ENCODE data around the gene NOC2L.

Gene NOC2L

DNA sequence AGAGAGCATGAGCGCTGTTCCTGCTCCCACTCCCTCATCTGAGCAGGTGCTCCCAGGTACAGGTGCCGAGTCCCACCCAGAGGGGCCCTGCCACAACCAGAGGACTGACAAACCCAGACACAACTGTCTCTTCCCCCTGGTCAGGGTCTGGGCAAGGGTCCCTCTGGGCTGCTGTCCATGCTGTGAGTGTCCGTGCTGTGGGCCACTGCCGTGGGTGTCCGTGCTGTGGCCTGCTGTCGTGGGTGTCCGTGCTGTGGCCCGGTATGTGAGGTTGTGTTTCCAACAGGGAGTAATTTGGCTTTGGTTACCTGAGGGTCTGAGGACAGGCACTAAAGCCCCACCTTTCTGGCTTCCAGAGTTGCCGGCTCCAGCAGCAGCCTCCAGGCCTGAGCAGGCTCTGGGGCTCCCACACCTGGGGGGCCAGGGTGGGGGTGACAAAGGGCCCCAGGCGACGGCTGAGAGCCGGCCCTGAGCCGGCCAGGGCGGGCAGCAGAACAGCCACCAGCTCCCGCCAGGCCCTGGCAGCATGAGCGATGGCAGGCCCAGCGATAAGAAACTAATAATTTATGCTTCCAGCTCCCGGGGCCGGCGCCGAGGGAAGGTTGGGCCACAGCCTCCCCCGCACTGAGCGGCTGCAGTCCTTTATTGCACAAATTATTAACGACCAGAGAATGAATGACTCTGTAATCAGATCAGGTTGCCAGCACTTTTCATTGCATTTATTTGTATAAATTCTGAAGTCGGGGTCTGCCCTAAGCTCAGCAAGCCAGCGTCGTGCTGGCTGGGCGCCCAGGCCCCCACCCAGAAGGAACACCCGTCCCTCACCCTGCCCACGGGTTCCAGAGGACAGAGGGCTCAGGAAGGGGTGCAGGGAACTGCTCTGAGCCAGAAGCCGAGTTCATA is 42.6 kb downstream of the NOC2L start:
- no peak for DNase-seq (ENCODE audit: low read depth in 1 of 2, low spot score in 1 of 2)

DNA sequence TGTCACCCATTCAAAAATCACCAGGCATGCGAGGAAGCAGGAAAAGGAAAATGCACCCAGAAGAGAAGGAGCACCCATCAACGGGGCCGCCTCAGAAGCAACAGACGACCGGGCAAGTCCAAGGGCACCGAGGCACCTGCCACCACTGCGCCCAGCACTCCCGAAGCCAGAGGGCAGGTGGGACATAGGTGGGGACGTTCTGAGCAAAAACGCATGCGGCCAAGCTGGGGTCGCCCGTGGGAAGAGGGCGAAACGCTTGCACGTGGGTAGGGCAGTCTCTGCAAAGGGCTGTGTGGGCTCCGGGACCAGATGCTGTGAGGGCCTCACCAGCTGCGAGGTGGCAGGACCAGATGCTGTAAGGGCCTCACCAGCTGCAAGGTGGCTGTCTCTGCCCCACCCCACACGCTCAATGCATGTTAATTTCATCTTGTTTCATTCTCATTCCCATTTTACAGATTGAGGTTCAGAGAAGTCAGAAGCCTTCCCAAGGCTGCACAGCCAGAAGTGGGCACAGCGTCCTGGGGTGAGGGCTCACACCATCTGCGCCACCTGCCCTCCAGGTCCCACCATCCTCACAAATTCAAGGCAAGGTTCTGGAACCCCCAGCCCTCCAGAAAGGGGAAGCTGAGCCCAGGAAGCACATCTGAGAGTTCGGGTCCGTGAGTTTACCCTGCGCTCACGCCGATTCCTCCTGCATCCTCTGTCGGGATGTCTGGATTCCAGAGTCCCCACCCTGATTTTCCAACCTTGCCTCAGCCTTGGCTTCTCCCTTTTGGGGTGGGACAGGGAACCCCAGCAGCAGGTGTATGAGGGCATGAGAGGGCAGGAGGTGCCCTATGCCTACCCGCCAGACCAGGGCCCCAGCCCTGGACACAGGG is 43.5 kb downstream of the NOC2L start:
- DNase-seq (ENCODE audit: low read depth in 1 of 2, low spot score in 1 of 2): no peak

DNA sequence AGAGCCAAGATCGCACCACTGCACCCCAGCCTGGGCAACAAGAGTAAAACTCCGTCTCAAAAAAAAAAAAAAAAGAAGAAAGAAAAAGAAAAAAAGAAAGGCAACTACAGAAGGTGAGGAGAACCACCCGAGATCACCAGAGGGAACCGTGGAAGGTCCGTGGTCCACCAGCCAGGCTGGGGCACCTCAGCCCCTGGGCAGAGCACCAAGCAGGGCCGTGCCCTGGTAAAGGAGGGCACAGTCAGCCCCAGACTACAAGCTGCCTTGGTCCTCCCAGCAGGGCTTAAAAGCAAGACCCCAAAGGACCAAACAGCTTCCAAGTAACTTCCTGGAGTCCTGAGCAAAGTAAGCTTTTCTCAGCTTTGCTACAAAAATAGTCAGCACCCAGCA is 44.2 kb downstream of the NOC2L start:
- no peak for DNase-seq (ENCODE audit: low read depth in 1 of 2, low spot score in 1 of 2)

DNA sequence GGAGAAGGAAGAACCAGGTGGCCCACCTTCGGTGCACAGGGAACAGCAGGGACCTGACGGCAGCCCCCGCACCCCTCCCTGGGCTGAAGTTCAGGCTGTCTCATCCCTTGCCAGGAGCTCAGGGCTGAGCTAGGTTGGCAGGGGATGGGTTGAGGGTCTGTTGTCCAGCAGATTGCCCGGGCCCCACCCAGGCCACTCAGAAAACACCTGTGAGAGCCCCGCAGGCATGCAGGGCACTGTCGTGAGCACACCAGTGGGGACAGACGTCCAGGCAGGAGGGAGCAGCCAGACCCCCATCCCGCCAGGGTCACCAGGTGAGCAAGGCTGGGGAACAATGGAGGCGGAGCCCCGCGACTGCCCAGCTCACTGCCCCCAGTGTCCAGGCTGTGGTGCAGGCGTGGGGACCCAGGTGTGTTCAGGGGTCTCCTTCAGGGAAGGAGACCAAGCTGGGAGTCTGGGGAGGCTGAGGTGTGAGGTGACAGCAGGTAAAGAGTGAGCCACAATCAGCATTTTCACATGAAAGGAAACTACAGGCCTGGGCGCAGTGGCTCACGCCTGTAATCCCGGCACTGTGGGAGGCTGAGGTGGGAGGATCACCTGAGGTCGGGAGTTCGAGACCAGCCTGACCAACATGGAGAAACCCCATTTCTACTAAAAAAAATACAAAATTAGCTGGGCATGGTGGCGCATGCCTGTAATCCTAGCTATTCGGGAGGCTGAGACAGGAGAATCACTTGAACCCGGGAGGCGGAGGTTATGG is 44.7 kb downstream of the NOC2L start:
- DNase-seq (ENCODE audit: low read depth in 1 of 2, low spot score in 1 of 2): no peak

DNA sequence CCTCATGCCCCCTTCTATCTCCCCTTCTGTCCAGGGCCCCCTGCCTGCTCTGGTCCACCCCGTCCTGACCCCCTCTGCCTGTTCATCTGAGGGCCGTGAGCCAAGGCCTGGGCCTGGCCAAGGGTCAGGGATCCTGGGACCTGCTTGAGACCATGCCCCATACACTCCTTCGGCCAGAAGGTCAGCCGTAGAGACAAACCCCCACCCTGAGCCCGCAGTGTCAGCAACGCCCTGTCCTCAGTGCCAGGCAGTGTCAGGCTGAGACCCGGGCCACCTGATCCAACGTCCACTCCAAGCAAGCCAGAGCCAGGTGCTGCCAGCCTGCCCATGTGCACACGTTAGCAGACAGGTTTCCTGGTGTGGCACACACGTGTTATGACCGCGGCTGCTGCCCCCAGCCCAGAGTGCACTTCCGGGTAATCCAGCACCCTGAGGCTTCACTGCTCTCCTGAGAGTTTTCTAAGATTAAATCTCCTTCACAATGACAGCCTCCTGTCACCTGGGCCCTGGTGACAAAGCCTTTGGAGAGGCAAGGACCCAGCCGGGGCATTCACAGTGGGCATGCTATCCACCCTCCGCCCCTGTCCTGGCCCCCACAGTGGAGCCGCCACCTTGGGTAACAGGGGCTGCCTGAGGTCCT is 45.4 kb downstream of the NOC2L start:
- no peak for DNase-seq (ENCODE audit: low read depth in 1 of 2, low spot score in 1 of 2)

DNA sequence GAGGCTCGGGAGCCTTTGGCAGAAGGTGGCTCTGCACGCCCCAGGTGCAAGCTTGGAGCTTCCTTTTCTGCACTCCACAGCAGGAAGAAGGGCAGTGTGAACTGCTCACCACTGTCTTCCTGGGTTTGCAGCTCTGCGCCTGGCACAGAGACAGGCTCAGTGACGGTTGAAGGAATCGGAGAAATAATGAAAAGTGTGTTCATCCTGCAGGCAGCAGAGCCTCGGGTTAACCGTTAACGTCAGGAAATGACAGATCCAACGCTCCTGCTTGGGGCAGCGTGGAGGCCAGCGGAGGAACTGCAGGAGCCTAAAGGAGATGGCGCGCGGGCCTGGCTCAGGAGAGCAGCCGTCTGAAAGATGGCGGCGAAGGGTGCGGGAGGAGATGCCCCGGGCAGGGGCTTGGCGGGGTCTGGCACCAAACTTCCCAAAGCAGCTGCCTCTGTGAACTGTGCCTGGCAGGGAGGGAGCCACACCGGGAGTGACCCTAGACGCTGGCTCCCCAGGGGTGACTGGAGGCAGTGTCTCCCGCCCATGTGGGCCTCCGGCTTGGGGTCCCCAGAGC is 46.2 kb downstream of the NOC2L start:
- no peak for DNase-seq (ENCODE audit: low read depth in 1 of 2, low spot score in 1 of 2)

DNA sequence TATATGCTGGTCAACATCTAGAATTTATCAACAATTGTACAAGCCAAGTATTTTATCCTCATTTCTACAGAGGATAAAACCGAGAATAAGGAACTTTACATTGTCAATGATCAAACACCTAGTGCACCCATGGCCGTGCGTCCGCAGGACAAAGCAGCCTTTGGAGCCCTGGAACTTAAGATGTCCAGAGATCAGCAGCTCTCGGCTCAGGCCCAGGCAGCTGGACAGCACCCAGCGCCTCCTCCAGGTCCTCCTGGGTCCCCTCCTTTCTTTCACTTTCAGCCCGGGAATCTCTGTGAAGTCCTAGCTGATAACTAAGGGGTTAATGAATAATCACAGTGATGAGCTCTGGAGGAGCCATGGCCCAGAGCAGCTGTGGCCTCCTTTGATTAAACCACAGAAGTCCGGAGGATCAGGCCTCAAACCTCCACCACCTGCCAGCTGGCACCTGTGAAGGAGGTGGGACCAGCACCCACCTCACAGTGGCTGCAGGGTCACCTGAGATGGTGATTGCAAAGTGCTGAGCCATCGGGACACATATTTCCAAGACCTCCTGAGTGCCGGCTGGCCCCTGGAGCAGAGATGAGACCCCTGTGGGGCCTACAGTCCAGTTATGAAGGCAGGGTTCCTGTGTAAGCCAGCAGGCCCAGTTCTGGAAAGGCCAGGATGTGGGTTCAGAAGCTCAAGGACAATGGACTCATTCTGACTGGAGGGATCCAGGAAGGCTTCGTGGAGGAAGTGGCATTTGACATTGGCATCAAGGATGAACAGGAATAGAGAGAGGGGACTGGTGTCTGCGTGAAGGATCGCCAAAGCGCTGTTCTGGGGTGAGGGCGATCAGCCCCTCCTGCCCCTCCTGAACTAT is 46.9 kb downstream of the NOC2L start:
- no peak for DNase-seq (ENCODE audit: low read depth in 1 of 2, low spot score in 1 of 2)

DNA sequence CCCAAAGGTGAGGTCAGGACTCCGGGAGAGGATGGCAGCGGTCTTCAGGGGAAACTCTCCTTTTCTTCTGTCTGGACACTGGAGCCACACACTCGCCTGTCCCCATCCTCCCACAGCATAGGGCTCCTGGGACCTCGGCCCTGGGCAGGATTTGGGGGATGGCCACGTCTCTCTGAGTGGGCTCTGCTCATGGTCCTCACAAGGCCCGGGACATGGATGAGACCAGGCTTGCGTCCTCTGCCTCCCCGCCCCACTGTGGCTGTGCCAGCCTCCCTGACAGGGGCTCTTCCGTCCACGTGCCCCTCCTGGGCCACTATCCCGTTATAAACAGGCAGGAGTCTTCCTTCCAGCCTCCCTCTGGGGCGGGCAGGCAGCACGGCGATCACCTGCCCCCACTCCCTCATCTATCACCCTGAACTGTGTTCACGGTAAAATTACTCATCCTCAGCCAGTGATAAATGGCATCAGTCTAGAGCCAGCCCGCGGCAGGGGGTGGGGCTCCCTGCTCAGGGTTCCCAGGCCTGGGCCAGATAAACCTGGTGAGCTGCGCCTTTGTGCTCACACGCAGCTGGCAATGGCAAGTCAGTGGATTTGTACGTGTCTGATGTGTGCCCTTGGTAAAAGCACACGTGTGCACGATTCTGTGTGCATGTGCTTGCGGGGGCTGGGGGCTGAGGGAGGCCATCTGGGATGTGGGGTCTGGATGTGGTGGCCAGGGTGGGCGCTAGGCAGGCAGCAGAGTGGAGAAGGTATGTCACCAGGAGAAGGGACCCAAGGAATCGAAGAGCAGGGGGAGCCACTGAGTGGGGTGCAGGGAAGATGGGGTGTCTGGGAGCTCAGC is 48.0 kb downstream of the NOC2L start:
- no peak for DNase-seq (ENCODE audit: low read depth in 1 of 2, low spot score in 1 of 2)

DNA sequence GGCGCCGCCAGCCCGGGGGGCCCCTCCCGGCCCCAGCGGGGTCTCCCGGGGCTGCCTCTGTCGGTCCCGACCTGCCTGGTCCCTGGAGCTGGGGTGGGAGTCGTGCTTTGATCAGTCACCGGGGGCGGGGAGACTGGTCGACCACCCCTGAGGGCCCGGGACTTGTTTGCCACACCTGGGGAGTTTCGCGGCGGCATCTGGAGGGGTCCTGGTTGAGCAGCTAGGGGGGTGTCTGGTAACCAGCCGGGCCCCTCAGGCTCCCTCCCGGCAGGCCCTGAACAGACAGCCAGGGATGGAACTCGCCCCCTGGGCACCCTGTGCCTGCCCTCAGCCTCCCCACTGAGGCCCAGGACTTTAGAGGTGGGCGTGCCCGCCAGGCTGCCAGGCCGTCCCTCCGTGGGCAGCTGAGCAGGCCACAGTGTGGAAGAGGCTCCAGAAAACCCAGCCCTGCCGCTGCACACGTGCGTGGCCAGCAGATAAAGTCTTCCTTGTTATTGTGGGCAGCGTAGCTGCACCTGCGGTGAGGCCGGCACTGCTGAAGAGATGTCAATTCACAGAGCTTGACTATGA is 48.7 kb downstream of the NOC2L start:
- DNase-seq (ENCODE audit: low read depth in 1 of 2, low spot score in 1 of 2): no peak

DNA sequence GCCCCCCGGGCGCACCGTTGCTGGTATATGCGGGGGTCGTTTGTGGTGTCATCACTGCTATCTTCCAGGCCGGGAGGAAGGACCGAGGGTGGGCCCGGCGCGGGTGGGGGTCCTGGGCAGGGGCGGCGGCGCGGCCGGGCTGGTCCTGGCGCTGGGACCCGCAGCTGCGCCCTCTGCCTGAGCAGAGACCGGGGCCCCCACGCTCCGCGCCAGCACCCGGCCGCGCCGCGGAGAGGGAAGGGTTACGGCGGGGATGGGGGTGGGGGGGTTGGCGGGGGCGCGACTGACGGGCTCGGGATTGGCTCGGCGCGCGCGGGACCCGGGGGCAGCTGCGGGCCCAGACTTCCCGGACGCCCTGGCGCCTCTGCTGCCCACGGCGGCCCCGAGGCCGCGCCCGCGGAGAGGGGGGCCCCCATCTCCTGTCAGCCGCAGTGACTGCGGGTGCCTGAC is 49.2 kb downstream of the NOC2L start:
- no peak for DNase-seq (ENCODE audit: low read depth in 1 of 2, low spot score in 1 of 2)

DNA sequence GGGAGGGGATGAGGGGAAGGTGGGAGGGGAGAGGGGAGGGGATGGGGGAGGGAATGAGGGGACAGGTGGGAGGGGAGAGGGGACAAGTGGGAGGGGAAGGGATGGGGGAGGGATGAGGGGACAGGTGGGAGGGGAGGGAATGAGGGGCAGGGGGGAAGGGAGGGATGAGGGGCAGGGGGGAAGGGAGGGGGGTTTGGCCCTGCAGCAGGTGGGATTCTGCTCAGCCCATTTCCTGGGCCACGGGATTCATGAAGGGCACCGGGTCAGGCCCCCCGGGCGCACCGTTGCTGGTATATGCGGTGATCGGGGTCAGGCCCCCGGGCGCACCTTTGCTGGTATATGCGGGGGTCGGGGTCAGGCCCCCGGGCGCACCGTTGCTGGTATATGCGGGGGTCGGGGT is 50.4 kb downstream of the NOC2L start:
- no peak for DNase-seq (ENCODE audit: low read depth in 1 of 2, low spot score in 1 of 2)

DNA sequence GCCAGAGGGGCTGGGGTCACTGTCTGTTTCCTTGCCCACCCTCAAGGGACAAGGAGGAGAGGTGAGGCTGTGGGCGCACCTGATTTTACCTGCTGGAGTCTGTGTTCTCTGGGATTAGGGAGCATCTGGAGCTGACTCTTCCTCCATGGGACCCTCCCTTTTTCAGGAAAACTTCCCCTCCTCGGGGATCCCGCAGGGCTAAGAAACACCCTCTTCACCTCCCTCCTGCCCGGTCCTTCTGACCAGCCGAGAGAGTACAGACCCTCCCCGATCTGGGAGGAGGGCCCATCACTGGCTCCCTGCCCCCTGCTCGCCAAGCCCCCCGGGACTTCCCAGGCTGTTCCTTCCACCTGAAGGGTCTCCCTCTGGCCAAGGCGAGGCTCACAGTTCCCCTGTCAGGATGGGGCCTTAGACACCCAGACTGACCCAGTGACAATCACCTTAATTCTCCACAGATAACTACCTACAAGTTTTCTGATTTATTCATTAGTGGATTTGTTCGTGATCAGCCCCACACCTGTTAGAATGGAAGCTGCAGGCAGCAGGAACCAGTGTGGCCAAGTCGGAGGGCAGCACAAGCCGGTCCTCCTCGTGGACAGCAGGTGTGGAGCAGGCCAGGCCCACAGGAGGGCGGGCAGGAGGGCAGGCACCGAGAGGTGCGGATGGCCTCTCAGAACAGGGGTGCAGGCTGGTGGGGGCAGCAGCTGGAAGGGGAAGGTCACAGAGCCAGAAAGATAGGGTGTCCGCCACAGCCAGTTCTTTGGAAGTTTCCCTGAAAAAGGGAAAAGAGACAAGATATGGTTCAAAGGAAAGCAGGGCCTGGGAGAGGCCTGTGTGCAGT is 51.2 kb downstream of the NOC2L start:
- no peak for DNase-seq (ENCODE audit: low read depth in 1 of 2, low spot score in 1 of 2)

DNA sequence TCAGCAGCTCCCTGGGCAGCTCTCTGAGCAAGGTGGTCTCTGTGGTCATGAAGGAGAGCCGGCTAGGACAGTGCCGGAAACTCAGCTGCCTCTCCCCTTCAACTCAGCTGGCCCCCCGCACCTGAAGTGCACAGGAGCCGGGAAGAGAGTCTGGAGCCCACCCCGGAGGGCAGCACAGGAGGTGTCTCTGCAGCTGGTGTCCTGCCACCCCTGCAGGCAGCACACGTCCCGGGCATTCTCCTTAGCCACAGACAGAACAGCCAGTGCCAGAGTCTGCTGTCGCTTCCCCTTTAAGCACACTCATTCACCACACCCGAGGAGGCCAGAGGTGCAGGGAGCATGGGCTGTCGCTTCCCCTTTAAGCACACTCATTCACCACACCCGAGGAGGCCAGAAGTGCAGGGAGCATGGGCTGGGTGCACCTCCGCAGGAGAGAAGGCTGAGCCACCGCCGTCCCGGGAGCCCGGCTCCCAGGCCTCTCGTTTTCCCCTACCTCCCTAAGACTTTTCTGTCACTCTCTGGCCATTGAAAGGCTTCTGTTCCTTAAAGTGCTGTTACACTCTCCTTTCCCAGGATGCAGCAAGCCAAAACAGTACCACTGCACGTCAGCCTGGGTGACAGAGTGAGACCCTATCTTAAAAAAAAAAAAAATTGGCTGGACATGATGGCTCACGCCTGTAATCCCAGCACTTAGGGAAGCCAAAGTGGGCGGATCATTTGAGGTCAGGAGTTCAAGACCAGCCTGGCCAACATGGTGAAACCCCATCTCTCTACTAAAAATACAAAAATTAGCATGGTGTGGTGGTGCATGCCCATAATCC is 52.2 kb downstream of the NOC2L start:
- DNase-seq (ENCODE audit: low read depth in 1 of 2, low spot score in 1 of 2): no peak

DNA sequence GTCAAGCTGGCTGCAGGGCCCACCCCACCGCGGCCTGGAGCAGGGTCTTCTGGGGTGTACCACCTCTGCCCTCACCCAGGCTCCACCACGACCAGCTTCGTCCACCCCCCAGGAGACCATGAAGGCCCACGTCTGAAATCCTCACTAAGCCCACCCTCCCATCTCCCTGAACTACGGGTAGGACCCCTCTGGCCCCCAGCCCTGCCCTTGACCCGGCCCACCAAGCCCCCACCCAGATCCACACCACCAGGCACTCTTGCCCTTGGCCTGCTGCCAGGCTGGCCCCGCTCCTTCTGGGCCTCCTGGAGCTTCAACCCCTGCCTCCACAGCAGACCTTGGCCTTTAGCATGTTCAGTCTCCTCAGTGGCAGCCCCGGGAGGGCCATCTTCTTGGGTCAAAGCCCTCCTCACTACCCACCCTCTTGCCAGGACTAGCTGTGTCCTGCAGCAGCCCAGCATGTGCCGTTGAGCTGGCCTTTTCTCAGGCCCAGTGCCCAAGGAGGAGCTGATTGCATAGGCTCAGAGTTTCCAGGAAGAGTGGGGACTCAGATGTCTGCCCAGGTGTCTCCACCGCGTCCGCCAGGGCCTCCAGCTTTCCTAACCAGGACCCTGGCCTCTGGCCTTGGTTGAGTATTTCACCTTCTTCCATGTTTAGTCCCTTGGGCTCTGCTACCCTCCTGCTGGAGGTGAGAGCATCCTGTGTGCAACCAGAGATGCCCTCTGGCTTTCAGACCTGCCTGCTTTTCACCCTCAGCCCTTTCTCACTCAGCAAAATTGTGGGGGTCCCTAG is 53.1 kb downstream of the NOC2L start:
- no peak for DNase-seq (ENCODE audit: low read depth in 1 of 2, low spot score in 1 of 2)

DNA sequence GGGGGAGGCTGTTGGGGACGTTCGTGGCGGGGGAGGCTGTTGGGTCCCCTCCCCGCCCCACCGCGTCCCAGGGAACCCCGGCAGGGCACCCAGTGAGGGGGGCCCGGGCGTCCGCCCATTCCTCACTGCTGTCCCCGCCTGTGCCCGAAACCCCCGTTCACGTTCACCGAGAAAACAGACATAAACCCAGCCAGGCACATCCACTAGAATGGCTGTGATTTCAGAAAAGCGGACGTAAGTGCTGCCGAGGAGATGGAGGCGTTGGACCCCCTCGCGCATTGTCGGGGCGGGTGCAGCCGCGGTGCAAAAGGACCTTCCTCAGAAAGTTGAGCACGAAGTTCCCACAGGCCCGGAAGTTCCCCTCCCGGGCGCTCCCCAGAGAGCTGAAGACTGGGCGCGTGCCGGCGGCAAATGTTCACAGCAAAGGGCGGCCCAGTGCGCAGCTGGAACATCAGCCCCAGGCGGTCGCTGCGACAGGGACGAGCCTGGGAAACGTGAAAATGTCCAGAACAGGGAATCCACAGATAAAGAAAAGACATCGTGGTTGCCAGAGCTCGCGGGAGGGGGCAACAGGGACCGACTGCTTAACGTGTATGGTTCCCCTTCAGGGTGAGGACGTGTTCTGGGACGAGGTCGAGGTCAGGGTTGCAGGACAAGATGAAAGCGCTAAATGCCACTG is 53.8 kb downstream of the NOC2L start:
- no peak for DNase-seq (ENCODE audit: low read depth in 1 of 2, low spot score in 1 of 2)

All from activated CD4-positive, alpha-beta T cell treated with anti-CD3 and anti-CD28 coated beads, Interleukin-2, amount 50 U/mL, for 24 hours (primary cell).